B cell (primary cell): Measurements from ENCODE around the gene LAMTOR3.

ENCODE experiments used
- CTCF ChIP-seq: fragments of 200-600 bp; IDR thresholded peaks from one replicate; pipeline ENCODE4 v1.8.0; 2022; ENCODE audit warnings: antibody characterized with exemption, mild to moderate bottlenecking
- EZH2 ChIP-seq: IDR thresholded peaks from 2 replicates; pipeline ENCODE4 v1.6.1; 2012; ENCODE audit warnings: borderline replicate concordance, low read depth, mild to moderate bottlenecking, moderate library complexity, low read length; ENCODE audit not compliant: insufficient read depth, poor library complexity, severe bottlenecking

- TF ChIP-seq CTCF (no peak), EZH2 (no peak)
Observed at GRCh38 chr4:99872570-99872969, 21.7 kb downstream of the LAMTOR3 start.
